Measurements from ENCODE around the gene MAST4. TPM values are rescaled to one million over a fixed set of nuclear protein-coding genes. Genes with fewer than 3 reads are reported as not detected.

Gene MAST4
- total and polyA plus RNA-seq, 2 of the 13 experiments (the other 11 are each of a cell fraction or from before 2014, with no cell fraction given): 3.4 to 3.7 TPM

DNA sequence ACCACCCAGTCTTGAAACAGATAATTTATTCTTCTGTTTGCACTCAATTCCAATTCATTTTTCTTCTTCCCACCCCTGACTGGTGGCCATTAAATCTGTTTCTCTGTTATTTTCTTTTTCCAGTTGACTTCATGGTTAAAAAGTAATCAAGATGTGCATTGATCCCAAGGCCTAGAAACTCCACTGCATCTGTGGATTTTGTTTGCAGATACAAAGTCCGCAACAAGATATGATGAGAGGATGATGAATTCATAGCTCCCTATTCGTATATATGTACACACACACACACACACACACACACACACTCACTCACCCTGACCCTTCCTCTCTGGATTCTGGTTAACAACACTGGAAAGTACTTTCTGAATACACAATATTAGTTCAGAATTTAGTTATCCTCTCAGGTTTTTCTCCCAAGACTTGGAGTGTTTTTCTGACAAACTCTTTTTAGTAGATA is 548.0 kb downstream of the MAST4 start (continued):
- TF ChIP-seq ASH2L (IDR thresholded peaks at IDR 0.05; ENCODE audit: insufficient read length, low read depth, low read length) (peak; percentile 97), FOXK1 (CRISPR knock-in tag; IDR thresholded peaks at IDR 0.05; ENCODE audit: borderline replicate concordance, low read depth) (peak; percentile 64), CEBPG (CRISPR knock-in tag; IDR thresholded peaks at IDR 0.05) (peak; percentile 12; the same call in 1 of the 2 replicates), ZNF24 (IDR thresholded peaks at IDR 0.05) (no peak), YEATS2 (CRISPR knock-in tag; IDR thresholded peaks at IDR 0.05; ENCODE audit: borderline replicate concordance) (no peak), ZNF546 (CRISPR knock-in tag; conservative IDR thresholded peaks at IDR 0.05) (no peak), FOXP1 (IDR thresholded peaks at IDR 0.05) (peak; percentile 66; the same call in 1 of the 2 replicates), FOXP1 (CRISPR knock-in tag; IDR thresholded peaks at IDR 0.05) (peak; percentile 75), BCL6 (CRISPR knock-in tag; IDR thresholded peaks at IDR 0.05) (peak; percentile 46; the same call in 1 of the 2 replicates), PCBP2 (optimal IDR thresholded peaks at IDR 0.05; ENCODE audit: low read depth, low read length, poor library complexity, severe bottlenecking) (no peak), NCOA1 (CRISPR knock-in tag; IDR thresholded peaks at IDR 0.05) (no peak), MZF1 (CRISPR knock-in tag; IDR thresholded peaks at IDR 0.05; ENCODE audit: borderline replicate concordance) (no peak), RBM39 (IDR thresholded peaks at IDR 0.05; ENCODE audit: low read depth, low read length, poor library complexity, severe bottlenecking) (no peak), ELF3 (CRISPR knock-in tag; IDR thresholded peaks at IDR 0.05) (peak; percentile 63; the same call in 1 of the 2 replicates), ZFX (CRISPR knock-in tag; IDR thresholded peaks at IDR 0.05; ENCODE audit: low read depth) (peak; percentile 58), ZNF644 (CRISPR knock-in tag; IDR thresholded peaks at IDR 0.05; ENCODE audit: low read depth) (peak; percentile 53; the same call in 1 of the 2 replicates), RBM22 (optimal IDR thresholded peaks at IDR 0.05; ENCODE audit: low read length) (no peak)
- TF ChIP-seq, protein P1, sequence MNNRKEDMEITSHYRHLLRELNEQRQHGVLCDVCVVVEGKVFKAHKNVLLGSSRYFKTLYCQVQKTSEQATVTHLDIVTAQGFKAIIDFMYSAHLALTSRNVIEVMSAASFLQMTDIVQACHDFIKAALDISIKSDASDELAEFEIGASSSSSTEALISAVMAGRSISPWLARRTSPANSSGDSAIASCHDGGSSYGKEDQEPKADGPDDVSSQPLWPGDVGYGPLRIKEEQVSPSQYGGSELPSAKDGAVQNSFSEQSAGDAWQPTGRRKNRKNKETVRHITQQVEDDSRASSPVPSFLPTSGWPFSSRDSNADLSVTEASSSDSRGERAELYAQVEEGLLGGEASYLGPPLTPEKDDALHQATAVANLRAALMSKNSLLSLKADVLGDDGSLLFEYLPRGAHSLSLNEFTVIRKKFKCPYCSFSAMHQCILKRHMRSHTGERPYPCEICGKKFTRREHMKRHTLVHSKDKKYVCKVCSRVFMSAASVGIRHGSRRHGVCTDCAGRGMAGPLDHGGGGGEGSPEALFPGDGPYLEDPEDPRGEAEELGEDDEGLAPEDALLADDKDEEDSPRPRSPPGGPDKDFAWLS (CRISPR knock-in tag; IDR thresholded peaks at IDR 0.05; ENCODE audit: borderline replicate concordance): no peak
- TF ChIP-seq, protein P2, sequence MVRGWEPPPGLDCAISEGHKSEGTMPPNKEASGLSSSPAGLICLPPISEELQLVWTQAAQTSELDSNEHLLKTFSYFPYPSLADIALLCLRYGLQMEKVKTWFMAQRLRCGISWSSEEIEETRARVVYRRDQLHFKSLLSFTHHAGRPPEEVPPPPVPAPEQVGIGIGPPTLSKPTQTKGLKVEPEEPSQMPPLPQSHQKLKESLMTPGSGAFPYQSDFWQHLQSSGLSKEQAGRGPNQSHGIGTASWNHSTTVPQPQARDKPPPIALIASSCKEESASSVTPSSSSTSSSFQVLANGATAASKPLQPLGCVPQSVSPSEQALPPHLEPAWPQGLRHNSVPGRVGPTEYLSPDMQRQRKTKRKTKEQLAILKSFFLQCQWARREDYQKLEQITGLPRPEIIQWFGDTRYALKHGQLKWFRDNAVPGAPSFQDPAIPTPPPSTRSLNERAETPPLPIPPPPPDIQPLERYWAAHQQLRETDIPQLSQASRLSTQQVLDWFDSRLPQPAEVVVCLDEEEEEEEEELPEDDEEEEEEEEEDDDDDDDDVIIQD (CRISPR knock-in tag; IDR thresholded peaks at IDR 0.05; ENCODE audit: low read depth): 0 out of 2 replicates have a peak, but pooled peaks have one; percentile 40
- TF ChIP-seq, protein P3, sequence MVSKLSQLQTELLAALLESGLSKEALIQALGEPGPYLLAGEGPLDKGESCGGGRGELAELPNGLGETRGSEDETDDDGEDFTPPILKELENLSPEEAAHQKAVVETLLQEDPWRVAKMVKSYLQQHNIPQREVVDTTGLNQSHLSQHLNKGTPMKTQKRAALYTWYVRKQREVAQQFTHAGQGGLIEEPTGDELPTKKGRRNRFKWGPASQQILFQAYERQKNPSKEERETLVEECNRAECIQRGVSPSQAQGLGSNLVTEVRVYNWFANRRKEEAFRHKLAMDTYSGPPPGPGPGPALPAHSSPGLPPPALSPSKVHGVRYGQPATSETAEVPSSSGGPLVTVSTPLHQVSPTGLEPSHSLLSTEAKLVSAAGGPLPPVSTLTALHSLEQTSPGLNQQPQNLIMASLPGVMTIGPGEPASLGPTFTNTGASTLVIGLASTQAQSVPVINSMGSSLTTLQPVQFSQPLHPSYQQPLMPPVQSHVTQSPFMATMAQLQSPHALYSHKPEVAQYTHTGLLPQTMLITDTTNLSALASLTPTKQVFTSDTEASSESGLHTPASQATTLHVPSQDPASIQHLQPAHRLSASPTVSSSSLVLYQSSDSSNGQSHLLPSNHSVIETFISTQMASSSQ (IDR thresholded peaks at IDR 0.05; ENCODE audit: low read depth): peak; percentile 90
- TF ChIP-seq, protein P3 (CRISPR knock-in tag; IDR thresholded peaks at IDR 0.05; ENCODE audit: borderline replicate concordance): peak; percentile 92; the same call in 1 of the 2 replicates
- TF ChIP-seq, protein P4, sequence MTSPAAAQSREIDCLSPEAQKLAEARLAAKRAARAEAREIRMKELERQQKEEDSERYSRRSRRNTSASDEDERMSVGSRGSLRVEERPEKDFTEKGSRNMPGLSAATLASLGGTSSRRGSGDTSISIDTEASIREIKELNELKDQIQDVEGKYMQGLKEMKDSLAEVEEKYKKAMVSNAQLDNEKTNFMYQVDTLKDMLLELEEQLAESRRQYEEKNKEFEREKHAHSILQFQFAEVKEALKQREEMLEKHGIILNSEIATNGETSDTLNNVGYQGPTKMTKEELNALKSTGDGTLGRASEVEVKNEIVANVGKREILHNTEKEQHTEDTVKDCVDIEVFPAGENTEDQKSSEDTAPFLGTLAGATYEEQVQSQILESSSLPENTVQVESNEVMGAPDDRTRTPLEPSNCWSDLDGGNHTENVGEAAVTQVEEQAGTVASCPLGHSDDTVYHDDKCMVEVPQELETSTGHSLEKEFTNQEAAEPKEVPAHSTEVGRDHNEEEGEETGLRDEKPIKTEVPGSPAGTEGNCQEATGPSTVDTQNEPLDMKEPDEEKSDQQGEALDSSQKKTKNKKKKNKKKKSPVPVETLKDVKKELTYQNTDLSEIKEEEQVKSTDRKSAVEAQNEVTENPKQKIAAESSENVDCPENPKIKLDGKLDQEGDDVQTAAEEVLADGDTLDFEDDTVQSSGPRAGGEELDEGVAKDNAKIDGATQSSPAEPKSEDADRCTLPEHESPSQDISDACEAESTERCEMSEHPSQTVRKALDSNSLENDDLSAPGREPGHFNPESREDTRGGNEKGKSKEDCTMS (CRISPR knock-in tag; conservative IDR thresholded peaks at IDR 0.05): no peak

All from HepG2 (cell line).